Hepatocyte (in vitro differentiated cells): ENCODE results near the gene CRACDL. TPM values are rescaled to one million over a fixed set of nuclear protein-coding genes. Genes with fewer than 3 reads are reported as not detected.

Experiments
- DNase-seq: peaks from one replicate; pipeline ENCODE4 v3.0.0-alpha.2; 2016; ENCODE audit warnings: low spot score
- H2AFZ ChIP-seq: fragments of 200-600 bp; sonication (generic); 2 replicates; pipeline ENCODE4 v1.6.0; 2016; ENCODE audit warnings: antibody characterized with exemption, mild to moderate bottlenecking
- H3K27ac ChIP-seq: fragments of 200-600 bp; sonication (generic); 2 replicates; pipeline ENCODE4 v1.5.1; 2016; ENCODE audit warnings: mild to moderate bottlenecking
- H3K27me3 ChIP-seq: fragments of 200-600 bp; sonication (generic); 2 replicates; pipeline ENCODE4 v1.6.1; 2016
- H3K36me3 ChIP-seq: fragments of 200-600 bp; sonication (generic); replicated peaks from 2 replicates; pipeline ENCODE4 v1.5.1; 2016; ENCODE audit warnings: low read depth; ENCODE audit not compliant: insufficient read depth
- H3K4me1 ChIP-seq: fragments of 200-600 bp; sonication (generic); 2 replicates; pipeline ENCODE4 v1.5.1; 2016; ENCODE audit warnings: mild to moderate bottlenecking, moderate library complexity; ENCODE audit not compliant: insufficient read depth
- H3K4me2 ChIP-seq: fragments of 200-600 bp; sonication (generic); 2 replicates; pipeline ENCODE4 v1.6.0; 2016
- H3K4me3 ChIP-seq: fragments of 200-600 bp; sonication (generic); 2 replicates; pipeline ENCODE4 v1.5.1; 2016; ENCODE audit warnings: mild to moderate bottlenecking
- H3K79me2 ChIP-seq: fragments of 200-600 bp; sonication (generic); 2 replicates; pipeline ENCODE4 v1.6.0; 2017; ENCODE audit warnings: mild to moderate bottlenecking
- H3K9me2 ChIP-seq: fragments of 200-600 bp; sonication (generic); replicated peaks from 2 replicates; pipeline ENCODE4 v1.6.0; 2017; ENCODE audit warnings: mild to moderate bottlenecking; ENCODE audit not compliant: insufficient read depth
- H3K9me3 ChIP-seq: fragments of 200-600 bp; sonication (generic); 2 replicates; pipeline ENCODE4 v1.5.1; 2016; ENCODE audit warnings: low read depth, mild to moderate bottlenecking
- H4K20me1 ChIP-seq: fragments of 200-600 bp; sonication (generic); 2 replicates; pipeline ENCODE4 v1.6.0; 2016; ENCODE audit warnings: mild to moderate bottlenecking; ENCODE audit not compliant: insufficient read depth, poor library complexity, severe bottlenecking
- EZH2 ChIP-seq: fragments of 200-600 bp; sonication (generic); IDR thresholded peaks from 2 replicates; pipeline ENCODE4 v1.6.1; 2016; ENCODE audit warnings: antibody characterized with exemption, mild to moderate bottlenecking, borderline replicate concordance
- EZH2phosphoT487 ChIP-seq: fragments of 200-600 bp; sonication (generic); IDR thresholded peaks from one replicate; pipeline ENCODE4 v1.6.1; 2018; ENCODE audit warnings: antibody characterized with exemption, mild to moderate bottlenecking, low read depth, moderate library complexity; ENCODE audit not compliant: unreplicated experiment, severe bottlenecking
- WGBS: methylation state at CpG from one replicate; pipeline ENCODE4 v1.1.6; 2016; ENCODE audit warnings: low lambda C conversion rate; ENCODE audit errors: missing lambda C conversion rate; 5-methylcytosine and 5-hydroxymethylcytosine counted together
- polyA plus RNA-seq: library from polyadenylated mRNA; unstranded; fragments of >200 nt; fragmentation: Nextera tagmentation; extraction: Ambion mirVana; gene quantifications from 2 replicates; pipeline ENCODE4 v1.2.1, GENCODE V29; 2016
- total RNA-seq: library from RNA; depleted of rRNA; stranded (reverse); fragments of >200 nt; gene quantifications from 2 replicates; pipeline ENCODE4 v1.2.3, GENCODE V29; 2014
- TF ChIP-seq, protein P1 (sequence below): fragments of 200-600 bp; sonication (generic); IDR thresholded peaks from 2 replicates; pipeline ENCODE4 v1.5.1; 2016; ENCODE audit warnings: antibody characterized with exemption, mild to moderate bottlenecking; ENCODE audit not compliant: poor library complexity

The CRACDL gene
- total and polyA plus RNA-seq, 2 experiments from 2014 or later, result 0.47 to 1.4 TPM

- H3K4me3 ChIP-seq, result no peak overlapping the region
- peak overlapping the region; percentile 67 for H3K27ac ChIP-seq
- H3K79me2 ChIP-seq, result no peaks in the 10 kb centered on the region
- H3K4me1 ChIP-seq, result peaks cover 25% of the 10 kb centered on the region
- H3K9me2 ChIP-seq, result no peaks in the 10 kb centered on the region
- 92% methylated on average over 10 of the region's 10 CpGs for WGBS
- H3K27me3 ChIP-seq, result no peaks in the 10 kb centered on the region
- H2AFZ ChIP-seq, result no peak overlapping the region
- no peak for DNase-seq
- TF ChIP-seq EZH2phosphoT487, result no peak
- TF ChIP-seq, protein P1, sequence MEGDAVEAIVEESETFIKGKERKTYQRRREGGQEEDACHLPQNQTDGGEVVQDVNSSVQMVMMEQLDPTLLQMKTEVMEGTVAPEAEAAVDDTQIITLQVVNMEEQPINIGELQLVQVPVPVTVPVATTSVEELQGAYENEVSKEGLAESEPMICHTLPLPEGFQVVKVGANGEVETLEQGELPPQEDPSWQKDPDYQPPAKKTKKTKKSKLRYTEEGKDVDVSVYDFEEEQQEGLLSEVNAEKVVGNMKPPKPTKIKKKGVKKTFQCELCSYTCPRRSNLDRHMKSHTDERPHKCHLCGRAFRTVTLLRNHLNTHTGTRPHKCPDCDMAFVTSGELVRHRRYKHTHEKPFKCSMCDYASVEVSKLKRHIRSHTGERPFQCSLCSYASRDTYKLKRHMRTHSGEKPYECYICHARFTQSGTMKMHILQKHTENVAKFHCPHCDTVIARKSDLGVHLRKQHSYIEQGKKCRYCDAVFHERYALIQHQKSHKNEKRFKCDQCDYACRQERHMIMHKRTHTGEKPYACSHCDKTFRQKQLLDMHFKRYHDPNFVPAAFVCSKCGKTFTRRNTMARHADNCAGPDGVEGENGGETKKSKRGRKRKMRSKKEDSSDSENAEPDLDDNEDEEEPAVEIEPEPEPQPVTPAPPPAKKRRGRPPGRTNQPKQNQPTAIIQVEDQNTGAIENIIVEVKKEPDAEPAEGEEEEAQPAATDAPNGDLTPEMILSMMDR, result no peak
- no peak for TF ChIP-seq EZH2
- H3K36me3 ChIP-seq, result no peaks in the 10 kb centered on the region
- H4K20me1 ChIP-seq, result no peaks in the 10 kb centered on the region
- H3K9me3 ChIP-seq, result no peaks in the 10 kb centered on the region
- no peak overlapping the region for H3K4me2 ChIP-seq
Observed at GRCh38 chr2:98910349-98911125, 25.5 kb downstream of the CRACDL start.

GRCh38 chr2:98909317-98910211 is 26.5 kb downstream of the CRACDL start:
- H3K27me3 ChIP-seq, result no peaks in the 10 kb centered on the region
- peak overlapping the region; percentile 67 for H3K27ac ChIP-seq
- H4K20me1 ChIP-seq, result no peaks in the 10 kb centered on the region
- no peaks in the 10 kb centered on the region for H3K9me2 ChIP-seq
- H3K4me2 ChIP-seq, result peak overlapping the region; percentile 54
- TF ChIP-seq EZH2 (no peak), EZH2phosphoT487 (no peak)
- TF ChIP-seq, protein P1, result no peak
- peaks cover 25% of the 10 kb centered on the region for H3K4me1 ChIP-seq
- DNase-seq, result peak; percentile 73
- 33% methylated on average over 19 of the region's 19 CpGs for WGBS
- no peak overlapping the region for H3K4me3 ChIP-seq
- H2AFZ ChIP-seq, result peak overlapping the region; percentile 42
- H3K36me3 ChIP-seq, result no peaks in the 10 kb centered on the region
- H3K79me2 ChIP-seq, result no peaks in the 10 kb centered on the region
- no peaks in the 10 kb centered on the region for H3K9me3 ChIP-seq

- no peak overlapping the region for H3K4me3 ChIP-seq
- H3K4me2 ChIP-seq, result peak overlapping the region; percentile 54
- no peaks in the 10 kb centered on the region for H3K36me3 ChIP-seq
- TF ChIP-seq EZH2 (no peak), EZH2phosphoT487 (no peak)
- TF ChIP-seq, protein P1, result no peak
- peaks cover 25% of the 10 kb centered on the region for H3K4me1 ChIP-seq
- no peaks in the 10 kb centered on the region for H4K20me1 ChIP-seq
- no peak overlapping the region for H2AFZ ChIP-seq
- H3K27ac ChIP-seq, result peak overlapping the region; percentile 28
- no peaks in the 10 kb centered on the region for H3K9me2 ChIP-seq
- no peaks in the 10 kb centered on the region for H3K79me2 ChIP-seq
- H3K27me3 ChIP-seq, result no peaks in the 10 kb centered on the region
- no peaks in the 10 kb centered on the region for H3K9me3 ChIP-seq
- no peak for DNase-seq
- 36% methylated on average over 4 of the region's 4 CpGs for WGBS
Observed at GRCh38 chr2:98908931-98909316, 27.1 kb downstream of the CRACDL start.
